ENCODE results near the gene ERMAP. TPM values are rescaled to one million over a fixed set of nuclear protein-coding genes. Genes with fewer than 3 reads are reported as not detected.

The ERMAP gene
- total RNA-seq, 4 donors from 2014 or later: 11.2 to 15.3 (median 13.6) TPM

- no peak overlapping the region for H3K27ac ChIP-seq
- H3K4me3 ChIP-seq: no peak overlapping the region
- H3K36me3 ChIP-seq: no peaks in the 10 kb centered on the region
- no peak for TF ChIP-seq POLR2A (IDR thresholded peaks at IDR 0.05)
- TF ChIP-seq, protein P1, sequence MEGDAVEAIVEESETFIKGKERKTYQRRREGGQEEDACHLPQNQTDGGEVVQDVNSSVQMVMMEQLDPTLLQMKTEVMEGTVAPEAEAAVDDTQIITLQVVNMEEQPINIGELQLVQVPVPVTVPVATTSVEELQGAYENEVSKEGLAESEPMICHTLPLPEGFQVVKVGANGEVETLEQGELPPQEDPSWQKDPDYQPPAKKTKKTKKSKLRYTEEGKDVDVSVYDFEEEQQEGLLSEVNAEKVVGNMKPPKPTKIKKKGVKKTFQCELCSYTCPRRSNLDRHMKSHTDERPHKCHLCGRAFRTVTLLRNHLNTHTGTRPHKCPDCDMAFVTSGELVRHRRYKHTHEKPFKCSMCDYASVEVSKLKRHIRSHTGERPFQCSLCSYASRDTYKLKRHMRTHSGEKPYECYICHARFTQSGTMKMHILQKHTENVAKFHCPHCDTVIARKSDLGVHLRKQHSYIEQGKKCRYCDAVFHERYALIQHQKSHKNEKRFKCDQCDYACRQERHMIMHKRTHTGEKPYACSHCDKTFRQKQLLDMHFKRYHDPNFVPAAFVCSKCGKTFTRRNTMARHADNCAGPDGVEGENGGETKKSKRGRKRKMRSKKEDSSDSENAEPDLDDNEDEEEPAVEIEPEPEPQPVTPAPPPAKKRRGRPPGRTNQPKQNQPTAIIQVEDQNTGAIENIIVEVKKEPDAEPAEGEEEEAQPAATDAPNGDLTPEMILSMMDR (IDR thresholded peaks at IDR 0.05): no peak
- no peaks in the 10 kb centered on the region for H3K9me3 ChIP-seq
- H3K27me3 ChIP-seq: no peaks in the 10 kb centered on the region
- no peak for DNase-seq
- H3K4me1 ChIP-seq: no peaks in the 10 kb centered on the region
These were observed 19.5 kb upstream of the ERMAP start for GRCh38 chr1:42797414-42797813.

DNA sequence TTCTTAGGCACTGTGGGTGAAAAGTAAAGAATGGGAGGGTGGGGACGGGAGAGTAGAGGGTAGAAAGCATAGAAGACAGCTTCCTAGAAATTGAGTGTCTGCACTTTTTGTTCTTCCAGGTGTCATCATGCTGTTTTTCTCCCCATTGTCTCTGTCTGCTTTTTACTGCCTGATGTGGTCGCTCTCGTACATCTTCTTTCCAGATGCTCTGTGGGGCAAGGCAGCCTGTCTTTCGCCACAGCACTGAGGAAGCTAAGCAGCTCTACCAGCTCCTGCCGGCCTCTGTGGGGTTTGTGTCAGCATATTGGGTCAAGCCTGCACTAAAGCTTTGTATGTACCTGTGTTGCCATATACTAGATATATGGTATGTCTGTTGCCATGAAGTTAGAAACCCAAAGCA is 18.9 kb upstream of the ERMAP start:
- DNase-seq: no peak
- no peaks in the 10 kb centered on the region for H3K4me1 ChIP-seq
- no peaks in the 10 kb centered on the region for H3K36me3 ChIP-seq
- H3K4me3 ChIP-seq: no peak overlapping the region
- no peaks in the 10 kb centered on the region for H3K9me3 ChIP-seq
- H3K27ac ChIP-seq: no peak overlapping the region
- no peaks in the 10 kb centered on the region for H3K27me3 ChIP-seq
- TF ChIP-seq, protein P1 (IDR thresholded peaks at IDR 0.05): no peak
- TF ChIP-seq POLR2A (IDR thresholded peaks at IDR 0.05): no peak

GRCh38 chr1:42801832-42802473 is 15.0 kb upstream of the ERMAP start:
- Histone ChIP-seq H3K27me3 (no peaks in the 10 kb centered on the region), H3K4me3 (no peak overlapping the region), H3K36me3 (no peaks in the 10 kb centered on the region), H3K27ac (no peak overlapping the region), H3K4me1 (no peaks in the 10 kb centered on the region), H3K9me3 (no peaks in the 10 kb centered on the region)
- TF ChIP-seq, protein P1 (IDR thresholded peaks at IDR 0.05): no peak
- TF ChIP-seq POLR2A (IDR thresholded peaks at IDR 0.05): no peak
- DNase-seq: no peak

DNA sequence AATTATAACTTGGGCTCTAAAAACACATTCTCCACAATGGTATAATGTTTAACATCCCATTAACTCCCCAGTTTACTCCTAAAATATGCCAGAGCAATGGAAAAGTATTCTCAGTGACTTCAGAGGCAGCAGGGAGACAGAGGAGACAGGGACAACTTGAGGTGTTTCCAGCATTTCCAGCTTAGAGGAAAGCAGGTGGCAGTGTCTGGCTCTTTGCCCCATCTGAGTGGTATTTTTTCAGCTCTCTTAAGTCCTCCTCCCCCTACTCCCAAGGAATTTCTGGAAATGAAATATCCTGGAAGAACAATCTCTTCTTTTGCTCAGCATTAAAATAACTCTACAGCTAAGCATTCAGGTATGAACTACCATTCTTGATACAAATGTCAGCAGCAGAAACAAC is 10.8 kb upstream of the ERMAP start:
- no peaks in the 10 kb centered on the region for H3K27me3 ChIP-seq
- no peak overlapping the region for H3K27ac ChIP-seq
- no peak for DNase-seq

GRCh38 chr1:42806593-42806992 is 10.3 kb upstream of the ERMAP start:
- no peak overlapping the region for H3K27ac ChIP-seq
- H3K36me3 ChIP-seq: no peaks in the 10 kb centered on the region
- H3K9me3 ChIP-seq: no peaks in the 10 kb centered on the region

More for the DNA sequence above, 10.8 kb upstream of the ERMAP start:
- TF ChIP-seq POLR2A (IDR thresholded peaks at IDR 0.05): no peak
- TF ChIP-seq, protein P1 (IDR thresholded peaks at IDR 0.05): no peak
- Histone ChIP-seq H3K4me3 (no peak overlapping the region), H3K36me3 (no peaks in the 10 kb centered on the region), H3K9me3 (no peaks in the 10 kb centered on the region), H3K4me1 (no peaks in the 10 kb centered on the region)

More at GRCh38 chr1:42806593-42806992, 10.3 kb upstream of the ERMAP start:
- Histone ChIP-seq H3K4me3 (no peak overlapping the region), H3K4me1 (no peaks in the 10 kb centered on the region), H3K27me3 (no peaks in the 10 kb centered on the region)
- no peak for DNase-seq
- no peak for TF ChIP-seq POLR2A (IDR thresholded peaks at IDR 0.05)
- TF ChIP-seq, protein P1 (IDR thresholded peaks at IDR 0.05): no peak

Data from Peyer's patch (tissue), 4 donors.